ENCODE measurements around the gene PGLYRP2. TPM values are rescaled to one million over a fixed set of nuclear protein-coding genes. Genes with fewer than 3 reads are reported as not detected.
"Not testable (repeated sequence)": the region's sequence is repeated elsewhere in the genome, so short reads cannot be mapped to it uniquely, and the experiment has no call there.

PGLYRP2 gene
- total RNA-seq, 2 experiments from 2014 or later = 0.25 to 0.27 TPM

DNA sequence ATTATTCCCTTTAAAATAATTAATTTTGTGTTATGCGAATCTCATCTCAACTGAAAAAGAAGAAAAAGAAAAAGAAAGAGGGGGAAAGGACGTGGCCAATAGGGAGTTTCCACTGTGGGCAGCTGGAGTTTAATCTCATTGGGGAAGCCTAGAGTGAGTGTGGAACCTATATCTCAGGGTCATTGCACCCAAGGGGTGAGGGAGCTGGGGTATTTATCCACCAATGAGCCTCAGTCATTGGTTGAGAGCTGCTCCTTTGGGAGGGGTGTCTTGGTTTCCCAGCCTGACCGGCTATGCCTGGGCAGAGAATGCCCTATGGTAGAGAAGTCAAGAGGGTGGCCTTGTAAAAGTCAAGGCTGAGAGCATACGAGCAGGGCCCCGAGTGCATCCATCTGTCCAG, 45.5 kb upstream of the PGLYRP2 start:
- POLR2A ChIA-PET = interaction anchor here (0.5 to 1.0 kb wide), 2 partner anchors 27 to 30 kb away, joined by 3 to 4 read pairs; no protein-coding TSS in a partner anchor
- intact Hi-C loops (cut with micrococcal nuclease) = no loop called here
- Mint-ChIP-seq H3K36me3 (ENCODE audit: low read depth) (peaks cover 6% of the 10 kb centered on the region), H3K27me3 (no peaks in the 10 kb centered on the region), H3K27ac (no peak overlapping the region), H3K9me3 (peaks cover 2% of the 10 kb centered on the region), H3K4me3 (no peak overlapping the region), H3K4me1 (ENCODE audit: low read depth) (peaks cover 9% of the 10 kb centered on the region)
- CTCF ChIA-PET = no interaction called here
- no peak for TF ChIP-seq CTCF (IDR thresholded peaks at IDR 0.05)
- no peak for DNase-seq
- ATAC-seq = no peak

- Mint-ChIP-seq H3K27me3 (no peaks in the 10 kb centered on the region), H3K9me3 (peaks cover 15% of the 10 kb centered on the region), H3K36me3 (ENCODE audit: low read depth) (peaks cover 8% of the 10 kb centered on the region), H3K4me1 (ENCODE audit: low read depth) (peaks cover 23% of the 10 kb centered on the region), H3K27ac (no peak overlapping the region), H3K4me3 (no peak overlapping the region)
- DNase-seq (no peak), ATAC-seq (no peak)
- POLR2A ChIA-PET = no interaction called here
- intact Hi-C loops (cut with micrococcal nuclease) = no loop called here
- TF ChIP-seq CTCF (IDR thresholded peaks at IDR 0.05) = no peak
- CTCF ChIA-PET = no interaction called here
Measured at GRCh38 chr19:15519433-15519976, 40.2 kb upstream of the PGLYRP2 start.

DNA sequence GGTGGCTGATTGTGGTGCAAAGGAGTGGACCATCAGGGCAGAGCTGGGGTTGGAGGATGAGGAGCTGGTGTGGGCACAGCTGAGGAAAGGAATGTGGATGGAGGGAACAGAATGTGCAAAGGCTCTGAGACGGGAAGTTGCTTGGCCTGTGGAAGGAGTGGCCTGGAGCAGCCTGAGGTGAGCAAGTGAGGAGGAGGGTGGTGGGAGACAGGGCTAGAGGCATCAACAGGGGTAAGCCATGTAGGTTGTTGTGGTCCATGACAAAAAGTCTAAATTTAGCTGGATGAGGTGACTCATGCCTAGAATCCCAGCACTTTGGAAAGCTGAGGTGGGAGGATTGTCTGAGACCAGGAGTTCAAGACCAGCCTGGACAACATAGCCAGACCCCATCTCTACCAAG, 38.5 kb upstream of the PGLYRP2 start:
- ChIA-PET POLR2A (interaction anchor here (0.6 to 0.8 kb wide), 4 partner anchors 15 to 806 kb away, joined by 3 read pairs; no protein-coding TSS in a partner anchor), CTCF (interaction anchor here (0.9 kb wide), 1 partner anchor 99 kb away, joined by 4 read pairs; the partner anchor contains the start of gene AKAP8L)
- ATAC-seq = no peak
- DNase-seq = no peak
- intact Hi-C loops (cut with micrococcal nuclease) = no loop called here
- H3K4me3 Mint-ChIP-seq = no peak overlapping the region
- H3K9me3 Mint-ChIP-seq = peaks cover 15% of the 10 kb centered on the region
- H3K27ac Mint-ChIP-seq = no peak overlapping the region
- peaks cover 8% of the 10 kb centered on the region for H3K36me3 Mint-ChIP-seq (ENCODE audit: low read depth)
- TF ChIP-seq CTCF (IDR thresholded peaks at IDR 0.05) = no peak
- H3K27me3 Mint-ChIP-seq = no peaks in the 10 kb centered on the region
- peaks cover 25% of the 10 kb centered on the region for H3K4me1 Mint-ChIP-seq (ENCODE audit: low read depth)

- ChIA-PET POLR2A (no interaction called here), CTCF (no interaction called here)
- Mint-ChIP-seq H3K9me3 (peaks cover 15% of the 10 kb centered on the region), H3K4me3 (no peak overlapping the region), H3K27me3 (no peaks in the 10 kb centered on the region), H3K27ac (no peak overlapping the region), H3K4me1 (ENCODE audit: low read depth) (peaks cover 25% of the 10 kb centered on the region), H3K36me3 (ENCODE audit: low read depth) (peaks cover 8% of the 10 kb centered on the region)
- intact Hi-C loops (cut with micrococcal nuclease) = no loop called here
- DNase-seq (no peak), ATAC-seq (no peak)
- TF ChIP-seq CTCF (IDR thresholded peaks at IDR 0.05) = no peak
Measured at GRCh38 chr19:15516363-15516762, 37.1 kb upstream of the PGLYRP2 start.

DNA sequence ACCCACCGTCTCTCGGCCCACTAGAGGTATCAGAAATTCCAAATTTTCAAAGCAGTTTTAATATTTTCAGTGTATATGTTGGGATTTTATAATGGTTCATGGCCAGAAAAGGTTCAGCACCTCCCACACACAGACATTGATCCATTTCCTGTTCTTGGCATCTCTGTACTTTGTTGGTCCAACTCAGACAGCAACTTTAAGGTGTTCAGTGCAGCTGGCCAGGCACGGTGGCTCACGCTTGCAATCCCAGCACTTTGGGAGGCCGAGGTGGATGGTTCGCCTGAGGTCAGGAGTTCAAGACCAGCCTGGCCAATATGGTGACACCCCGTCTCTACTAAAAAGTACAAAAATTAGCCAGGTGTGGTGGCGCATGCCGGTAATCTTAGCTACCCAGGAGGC, 35.9 kb upstream of the PGLYRP2 start:
- Mint-ChIP-seq H3K4me3 (peak overlapping the region; percentile 61), H3K27ac (peak overlapping the region; percentile 98), H3K9me3 (peaks cover 15% of the 10 kb centered on the region), H3K4me1 (ENCODE audit: low read depth) (peaks cover 29% of the 10 kb centered on the region)
- H3K27me3 Mint-ChIP-seq; H3K36me3 Mint-ChIP-seq (ENCODE audit: low read depth); ATAC-seq; intact Hi-C loops (cut with micrococcal nuclease); DNase-seq: not testable (repeated sequence)
- POLR2A ChIA-PET = interaction anchor here (0.6 to 1.4 kb wide), 3 partner anchors 30 to 379 kb away, joined by 3 to 5 read pairs (median 4); partner anchors contain the start of gene RASAL3
- CTCF ChIA-PET = interaction anchor here (1.0 to 1.4 kb wide), 3 partner anchors 31 to 96 kb away, joined by 3 to 5 read pairs (median 3); partner anchors contain the start of gene AKAP8L

Measured in activated CD8-positive, alpha-beta T cell treated with anti-CD3 and anti-CD28 coated beads for 36 hours (primary cell).